WERI-Rb-1 (cell line): ENCODE data around the gene SSX7.

ENCODE experiments used
- DNase-seq: peaks from one replicate; pipeline ENCODE4 v3.0.0-alpha.2; 2020
- H3K27ac ChIP-seq: fragments of 250-450 bp; sonication (Bioruptor Pico); 2 replicates; pipeline ENCODE4 v1.5.1; 2020; ENCODE audit warnings: mild to moderate bottlenecking, moderate library complexity
- H3K27me3 ChIP-seq: fragments of 250-450 bp; sonication (Bioruptor Pico); 2 replicates; pipeline ENCODE4 v1.5.1; 2021; ENCODE audit warnings: mild to moderate bottlenecking, low read depth, moderate library complexity; ENCODE audit not compliant: insufficient read depth, severe bottlenecking
- H3K36me3 ChIP-seq: fragments of 250-450 bp; sonication (Bioruptor Pico); 2 replicates; pipeline ENCODE4 v1.5.1; 2020; ENCODE audit warnings: mild to moderate bottlenecking, moderate library complexity
- H3K4me3 ChIP-seq: 2 replicates; pipeline ENCODE4 v1.5.1; 2011; ENCODE audit warnings: low read depth, mild to moderate bottlenecking, control low read depth, low read length
- H3K9me3 ChIP-seq: fragments of 250-450 bp; sonication (Bioruptor Pico); 2 replicates; pipeline ENCODE4 v1.5.1; 2021; ENCODE audit warnings: mild to moderate bottlenecking, moderate library complexity; ENCODE audit not compliant: severe bottlenecking
- TF ChIP-seq, protein P1 (sequence below): IDR thresholded peaks from 2 replicates; pipeline ENCODE4 v1.5.1; 2011; ENCODE audit warnings: low read depth, mild to moderate bottlenecking, control low read depth, inconsistent platforms, low read length

Gene SSX7

GRCh38 chrX:52598886-52599285 is 55.8 kb downstream of the SSX7 start:
- no peak for DNase-seq
- H3K27me3 ChIP-seq, result peaks cover 21% of the 10 kb centered on the region
- H3K36me3 ChIP-seq, result no peaks in the 10 kb centered on the region
- H3K27ac ChIP-seq, result no peak overlapping the region
- H3K9me3 ChIP-seq, result no peaks in the 10 kb centered on the region
- TF ChIP-seq, protein P1, sequence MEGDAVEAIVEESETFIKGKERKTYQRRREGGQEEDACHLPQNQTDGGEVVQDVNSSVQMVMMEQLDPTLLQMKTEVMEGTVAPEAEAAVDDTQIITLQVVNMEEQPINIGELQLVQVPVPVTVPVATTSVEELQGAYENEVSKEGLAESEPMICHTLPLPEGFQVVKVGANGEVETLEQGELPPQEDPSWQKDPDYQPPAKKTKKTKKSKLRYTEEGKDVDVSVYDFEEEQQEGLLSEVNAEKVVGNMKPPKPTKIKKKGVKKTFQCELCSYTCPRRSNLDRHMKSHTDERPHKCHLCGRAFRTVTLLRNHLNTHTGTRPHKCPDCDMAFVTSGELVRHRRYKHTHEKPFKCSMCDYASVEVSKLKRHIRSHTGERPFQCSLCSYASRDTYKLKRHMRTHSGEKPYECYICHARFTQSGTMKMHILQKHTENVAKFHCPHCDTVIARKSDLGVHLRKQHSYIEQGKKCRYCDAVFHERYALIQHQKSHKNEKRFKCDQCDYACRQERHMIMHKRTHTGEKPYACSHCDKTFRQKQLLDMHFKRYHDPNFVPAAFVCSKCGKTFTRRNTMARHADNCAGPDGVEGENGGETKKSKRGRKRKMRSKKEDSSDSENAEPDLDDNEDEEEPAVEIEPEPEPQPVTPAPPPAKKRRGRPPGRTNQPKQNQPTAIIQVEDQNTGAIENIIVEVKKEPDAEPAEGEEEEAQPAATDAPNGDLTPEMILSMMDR, result no peak
- no peak overlapping the region for H3K4me3 ChIP-seq

DNA sequence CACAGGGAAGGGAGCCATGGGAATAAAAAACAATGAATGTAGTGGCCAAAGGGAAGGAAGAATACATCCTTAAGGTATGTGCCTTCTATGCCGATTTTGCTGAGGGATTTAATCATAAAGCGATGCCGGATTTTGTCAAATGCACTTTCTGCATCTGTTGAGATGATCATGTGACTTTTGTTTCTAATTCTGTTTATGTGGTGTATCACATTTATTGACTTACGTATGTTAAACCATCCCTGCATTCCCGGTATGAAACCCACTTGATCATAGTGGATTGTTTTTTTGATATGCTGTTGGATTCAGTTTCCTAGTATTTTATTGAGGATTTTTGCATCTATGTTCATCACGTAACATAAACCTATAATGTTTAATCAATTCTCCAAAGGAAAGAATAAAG is 60.0 kb downstream of the SSX7 start:
- H3K36me3 ChIP-seq, result no peaks in the 10 kb centered on the region
- no peaks in the 10 kb centered on the region for H3K9me3 ChIP-seq
- TF ChIP-seq, protein P1, result no peak
- no peak overlapping the region for H3K27ac ChIP-seq
- DNase-seq, result no peak
- peaks cover 45% of the 10 kb centered on the region for H3K27me3 ChIP-seq
- no peak overlapping the region for H3K4me3 ChIP-seq
